IMR-90 (cell line): ENCODE results near the gene PITHD1. TPM values are rescaled to one million over a fixed set of nuclear protein-coding genes. Genes with fewer than 3 reads are reported as not detected.
A peak's percentile ranks its signal among the peaks of the same experiment; 100 is the strongest.

Experiments used
- ATAC-seq: fragments of 200-7000 bp; cut with Tn5 transposase; 2 replicates; pipeline ENCODE4 v1.9.1; 2020; ENCODE audit warnings: low read depth, mild to moderate bottlenecking, moderate library complexity
- BruUV-seq: library from RNA; stranded (reverse); fragments of 400-500 nt; replicated peaks from 2 replicates; lab custom pipeline; 2021; lab: Mats Ljungman, UMichigan
- CTCF ChIA-PET: fragments of 300-600 bp; formaldehyde crosslinking; extraction: SDS; loops from one replicate; lab custom pipeline; 2021; ENCODE audit warnings: antibody characterized with exemption; lab: Yijun Ruan, JAX
- POLR2A ChIA-PET: fragments of 300-600 bp; sonication (Branson Sonifier 250); formaldehyde crosslinking; loops from one replicate; lab custom pipeline; 2022; ENCODE audit warnings: antibody characterized with exemption; ENCODE audit not compliant: unreplicated experiment; lab: Charles Lee
- DNase-seq: peaks from one replicate; pipeline ENCODE4 v3.0.0; 2013
- H2AFZ ChIP-seq: replicated peaks from 2 replicates; pipeline ENCODE3; 2013; ENCODE audit warnings: low read length, mild to moderate bottlenecking; ENCODE audit not compliant: poor library complexity
- H2AK5ac ChIP-seq: 2 replicates; pipeline ENCODE4 v1.6.1; 2013; ENCODE audit warnings: low read depth, low read length, inconsistent platforms
- H2AK9ac ChIP-seq: replicated peaks from 2 replicates; pipeline ENCODE3; 2013; ENCODE audit warnings: mild to moderate bottlenecking, low read depth, low read length, moderate library complexity; ENCODE audit not compliant: poor library complexity
- H2BK120ac ChIP-seq: 2 replicates; pipeline ENCODE4 v1.6.1; 2013; ENCODE audit warnings: low read depth, low read length, inconsistent platforms
- H2BK15ac ChIP-seq: 3 replicates; pipeline ENCODE4 v1.6.1; 2013; ENCODE audit warnings: low read depth, low read length, inconsistent platforms
- H2BK20ac ChIP-seq: 2 replicates; pipeline ENCODE4 v1.6.1; 2013; ENCODE audit warnings: low read depth, mild to moderate bottlenecking, inconsistent platforms, low read length, moderate library complexity
- H2BK5ac ChIP-seq: 2 replicates; pipeline ENCODE4 v1.6.1; 2013; ENCODE audit warnings: mild to moderate bottlenecking, low read depth, low read length, inconsistent platforms; ENCODE audit not compliant: poor library complexity, severe bottlenecking
- H3K14ac ChIP-seq: replicated peaks from 2 replicates; pipeline ENCODE4 v1.6.1; 2013; ENCODE audit warnings: low read depth, low read length, inconsistent platforms
- H3K18ac ChIP-seq: 2 replicates; pipeline ENCODE4 v1.6.1; 2013; ENCODE audit warnings: low read depth, low read length, control low read depth
- H3K23ac ChIP-seq: 2 replicates; pipeline ENCODE4 v1.6.1; 2013; ENCODE audit warnings: low read depth, low read length, inconsistent platforms
- H3K27ac ChIP-seq: 2 replicates; pipeline ENCODE4 v1.5.1; 2013; ENCODE audit warnings: mild to moderate bottlenecking, control low read depth, low read length; ENCODE audit not compliant: insufficient read depth
- H3K27me3 ChIP-seq: 2 replicates; pipeline ENCODE4 v1.6.1; 2013; ENCODE audit warnings: low read length; ENCODE audit not compliant: control insufficient read depth, insufficient read depth
- H3K36me3 ChIP-seq: 2 replicates; pipeline ENCODE4 v1.6.1; 2013; ENCODE audit warnings: low read length, mixed read lengths; ENCODE audit not compliant: control insufficient read depth, insufficient read depth
- H3K4ac ChIP-seq: 2 replicates; pipeline ENCODE4 v1.6.1; 2013; ENCODE audit warnings: low read depth, low read length, inconsistent platforms
- H3K4me1 ChIP-seq: 2 replicates; pipeline ENCODE4 v1.6.1; 2013; ENCODE audit warnings: low read length, mixed read lengths; ENCODE audit not compliant: control insufficient read depth, insufficient read depth
- H3K4me2 ChIP-seq: 2 replicates; pipeline ENCODE4 v1.6.1; 2013; ENCODE audit warnings: low read depth, mild to moderate bottlenecking, control low read depth, low read length, moderate library complexity
- H3K4me3 ChIP-seq: 2 replicates; pipeline ENCODE4 v1.5.1; 2013; ENCODE audit warnings: low read depth, mild to moderate bottlenecking, control low read depth, low read length, moderate library complexity; ENCODE audit not compliant: insufficient read depth
- H3K56ac ChIP-seq: 2 replicates; pipeline ENCODE4 v1.6.1; 2013; ENCODE audit warnings: low read length, inconsistent platforms; ENCODE audit not compliant: insufficient read depth; ENCODE audit errors: extremely low read depth
- H3K79me1 ChIP-seq, 2 experiments: 2 replicates each; pipeline ENCODE4 v1.6.1; 2013; ENCODE audit warnings: low read length in 2 of 2, inconsistent platforms in 1 of 2, low read depth in 1 of 2
- H3K9ac ChIP-seq: 2 replicates; pipeline ENCODE4 v1.6.1; 2013; ENCODE audit warnings: low read depth, low read length, control low read depth
- H3K9me1 ChIP-seq: 2 replicates; pipeline ENCODE4 v1.6.1; 2013; ENCODE audit warnings: low read length, inconsistent platforms; ENCODE audit not compliant: insufficient read depth
- H3K9me3 ChIP-seq: 2 replicates; pipeline ENCODE4 v1.6.1; 2013; ENCODE audit warnings: low read length; ENCODE audit not compliant: control insufficient read depth, insufficient read depth
- H4K20me1 ChIP-seq: 2 replicates; pipeline ENCODE4 v1.6.1; 2013; ENCODE audit warnings: low read length, inconsistent platforms; ENCODE audit not compliant: insufficient read depth
- H4K5ac ChIP-seq: 2 replicates; pipeline ENCODE4 v1.6.1; 2013; ENCODE audit warnings: mild to moderate bottlenecking, low read depth, low read length, control low read depth
- H4K8ac ChIP-seq, 2 experiments: 2 replicates each; pipeline ENCODE4 v1.6.1; 2013; ENCODE audit warnings: low read depth in 2 of 2, low read length in 2 of 2, control low read depth in 1 of 2, inconsistent platforms in 1 of 2
- H4K91ac ChIP-seq: 2 replicates; pipeline ENCODE4 v1.6.1; 2013; ENCODE audit warnings: low read depth, low read length, inconsistent platforms; ENCODE audit not compliant: insufficient read depth
- CTCF ChIP-seq: conservative IDR thresholded peaks from 2 replicates; pipeline ENCODE4 v1.5.1; 2012; ENCODE audit warnings: mild to moderate bottlenecking, low read depth, low read length, improper control_type of control experiment
- FOS ChIP-seq: fragments of 150-350 bp; IDR thresholded peaks from 2 replicates; pipeline ENCODE4 v1.6.1; 2016; ENCODE audit warnings: low read depth, low read length
- RAD21 ChIP-seq: IDR thresholded peaks from 2 replicates; pipeline ENCODE4 v1.6.1; 2012; ENCODE audit warnings: low read length, improper control_type of control experiment
- RCOR1 ChIP-seq: IDR thresholded peaks from 2 replicates; pipeline ENCODE4 v1.6.1; 2012; ENCODE audit warnings: mild to moderate bottlenecking, low read length, improper control_type of control experiment; ENCODE audit not compliant: insufficient replicate concordance
- SMC3 ChIP-seq: fragments of 150-350 bp; IDR thresholded peaks from 2 replicates; pipeline ENCODE4 v1.6.1; 2016; ENCODE audit warnings: low read depth, mild to moderate bottlenecking, antibody characterized with exemption, low read length, moderate library complexity
- WGBS, 2 experiments: methylation state at CpG; one replicate each; pipeline versions ENCODE4 v1.1.5 to v1.1.7; 2013; ENCODE audit warnings: missing lambda C conversion rate in 2 of 2; ENCODE audit not compliant: insufficient read length in 1 of 2; ENCODE audit errors: extremely low coverage in 2 of 2; 5-methylcytosine and 5-hydroxymethylcytosine counted together
- dilution Hi-C: fragments of 300-500 bp; cut with HindIII; formaldehyde crosslinking; loops from one replicate; pipeline ENCODE4 v1.14.3; 2018; ENCODE audit warnings: low sequenced_read_pairs; ENCODE audit not compliant: unreplicated experiment
- in situ Hi-C: fragments of 300-500 bp; cut with MboI; formaldehyde crosslinking; loops from 3 replicates; pipeline ENCODE4 v1.14.3; 2019; ENCODE audit warnings: low sequenced_read_pairs, inconsistent platforms, mixed read lengths
- intact Hi-C: fragments of 100-400 bp; cut with micrococcal nuclease; formaldehyde crosslinking; loops from 2 replicates; pipeline ENCODE4 v1.10.0; 2022
- polyA plus RNA-seq, 3 experiments: library from polyadenylated mRNA; depleted of rRNA; stranded (reverse); fragments of >200 nt; gene quantifications; 2 replicates each; pipeline ENCODE4 v1.2.3, GENCODE V29; 2012; ENCODE audit warnings: low replicate concordance in 1 of 3
- total RNA-seq: library from RNA; depleted of rRNA; stranded (reverse); fragments of >200 nt; gene quantifications from 2 replicates; pipeline ENCODE4 v1.2.3, GENCODE V29; 2012

The PITHD1 gene
- total and polyA plus RNA-seq, 2 of the 4 experiments (the other 2 are of a cell fraction) = 23.8 to 32.0 TPM

GRCh38 chr1:23810818-23811540 is 32.8 kb downstream of the PITHD1 start:
- Histone ChIP-seq H4K91ac (no peak overlapping the region), H3K56ac (no peak overlapping the region), H3K27ac (no peak overlapping the region), H4K20me1 (no peaks in the 10 kb centered on the region), H2AK9ac (no peak overlapping the region), H2BK5ac (no peak overlapping the region), H3K23ac (no peak overlapping the region), H2AFZ (peak overlapping the region; percentile 41), H3K79me1 (no peaks in the 10 kb centered on the region), H3K4me2 (no peak overlapping the region), H3K18ac (no peak overlapping the region), H3K36me3 (peaks cover 43% of the 10 kb centered on the region), H3K4me1 (no peaks in the 10 kb centered on the region), H2BK20ac (no peak overlapping the region), H3K27me3 (no peaks in the 10 kb centered on the region), H4K5ac (no peak overlapping the region), H3K14ac (no peak overlapping the region), H2AK5ac (no peak overlapping the region; the same call in 1 of the 2 replicates), H2BK120ac (no peak overlapping the region), H3K9me3 (no peaks in the 10 kb centered on the region), H3K4me3 (no peak overlapping the region), H3K9me1 (peaks cover 5% of the 10 kb centered on the region; the same call in 1 of the 2 replicates), H3K9ac (no peak overlapping the region), H3K4ac (no peak overlapping the region), H4K8ac (no peak overlapping the region), H2BK15ac (no peak overlapping the region)
- no CpG with 5 or more reads among the region's 3 CpGs for WGBS, 2 experiments
- ATAC-seq (peak; percentile 64), DNase-seq (peak; percentile 16)
- TF ChIP-seq CTCF (peak; percentile 55), RAD21 (peak; percentile 53), FOS (no peak), SMC3 (peak; percentile 49; the same call in 1 of the 2 replicates), RCOR1 (no peak)
- intact Hi-C loops = no loop called here
- CTCF ChIA-PET = interaction anchor here (0.5 to 2.0 kb wide), 8 partner anchors 8 to 223 kb away, joined by 3 to 7 read pairs (median 3); no protein-coding TSS in a partner anchor
- in situ Hi-C loops = no loop called here
- no TSS peak for BruUV-seq
- POLR2A ChIA-PET = no interaction called here
- dilution Hi-C loops = no loop called here
